Right kidney (tissue), 1 donor: Measurements from ENCODE around the gene GPSM1.
A peak's percentile ranks its signal among the peaks of the same experiment; 100 is the strongest.

Experiments used
- DNase-seq: peaks from one replicate; pipeline ENCODE4 v3.0.0-alpha.2; 2016

The GPSM1 gene

DNA sequence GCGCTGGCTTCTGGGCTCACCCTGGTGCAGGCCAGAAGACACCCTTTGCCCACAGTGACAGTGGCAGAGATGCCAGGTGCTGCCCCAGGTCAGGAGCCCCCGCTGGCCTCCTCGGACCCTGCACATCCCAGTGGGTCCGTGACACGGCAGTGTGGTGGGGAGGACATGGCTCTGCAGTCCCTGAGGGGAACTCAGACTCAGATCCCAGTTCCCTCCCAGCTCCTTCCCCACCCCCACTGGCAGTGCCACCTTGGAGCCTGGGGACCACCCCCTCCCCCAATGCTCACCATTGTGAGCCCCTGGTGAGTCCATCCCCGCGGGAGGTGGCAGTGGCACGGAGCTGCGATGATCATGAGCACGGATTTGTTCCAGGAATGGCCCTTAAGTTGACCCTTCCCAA is 22.9 kb upstream of the GPSM1 start:
- no peak for DNase-seq

DNA sequence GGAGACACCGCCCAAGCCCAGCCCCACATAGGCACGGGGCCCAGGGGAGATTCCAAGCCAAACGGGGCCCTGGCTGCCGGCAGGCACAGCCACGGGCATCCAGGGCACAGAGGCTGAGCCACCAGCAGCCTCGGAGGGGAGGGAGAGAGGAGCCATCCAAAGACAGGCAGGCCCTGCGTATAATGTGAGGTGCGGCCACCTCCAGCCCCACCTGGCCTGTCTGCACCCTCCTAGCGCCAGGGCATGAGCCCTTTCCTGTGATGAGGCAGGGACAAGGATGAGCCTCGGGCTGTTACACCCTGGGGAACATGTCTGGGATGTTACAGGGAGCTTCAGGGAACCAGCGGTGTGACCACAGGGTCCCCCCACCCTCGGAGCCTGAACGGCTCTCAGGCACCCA is 22.4 kb upstream of the GPSM1 start:
- DNase-seq: no peak

DNA sequence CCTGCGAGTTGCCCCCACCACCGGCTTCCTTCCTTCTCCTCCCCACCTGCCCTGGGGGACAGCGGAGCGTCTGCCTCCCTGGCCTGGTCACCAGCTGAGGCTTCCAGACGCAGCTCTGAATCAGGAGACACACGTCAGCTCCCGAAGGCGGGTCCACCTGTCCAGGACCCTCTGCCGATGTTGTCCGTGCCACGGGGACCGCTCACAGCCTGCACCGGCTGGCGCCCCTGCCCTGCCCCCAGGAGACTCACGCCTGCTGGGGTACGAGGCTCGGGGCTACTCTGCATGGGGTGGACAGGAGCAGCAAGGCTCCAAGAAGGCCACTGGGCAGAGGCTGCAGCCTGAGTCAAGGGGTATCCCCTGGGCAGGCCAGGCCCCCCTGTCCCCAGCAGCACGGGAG is 21.5 kb upstream of the GPSM1 start:
- DNase-seq: no peak

DNA sequence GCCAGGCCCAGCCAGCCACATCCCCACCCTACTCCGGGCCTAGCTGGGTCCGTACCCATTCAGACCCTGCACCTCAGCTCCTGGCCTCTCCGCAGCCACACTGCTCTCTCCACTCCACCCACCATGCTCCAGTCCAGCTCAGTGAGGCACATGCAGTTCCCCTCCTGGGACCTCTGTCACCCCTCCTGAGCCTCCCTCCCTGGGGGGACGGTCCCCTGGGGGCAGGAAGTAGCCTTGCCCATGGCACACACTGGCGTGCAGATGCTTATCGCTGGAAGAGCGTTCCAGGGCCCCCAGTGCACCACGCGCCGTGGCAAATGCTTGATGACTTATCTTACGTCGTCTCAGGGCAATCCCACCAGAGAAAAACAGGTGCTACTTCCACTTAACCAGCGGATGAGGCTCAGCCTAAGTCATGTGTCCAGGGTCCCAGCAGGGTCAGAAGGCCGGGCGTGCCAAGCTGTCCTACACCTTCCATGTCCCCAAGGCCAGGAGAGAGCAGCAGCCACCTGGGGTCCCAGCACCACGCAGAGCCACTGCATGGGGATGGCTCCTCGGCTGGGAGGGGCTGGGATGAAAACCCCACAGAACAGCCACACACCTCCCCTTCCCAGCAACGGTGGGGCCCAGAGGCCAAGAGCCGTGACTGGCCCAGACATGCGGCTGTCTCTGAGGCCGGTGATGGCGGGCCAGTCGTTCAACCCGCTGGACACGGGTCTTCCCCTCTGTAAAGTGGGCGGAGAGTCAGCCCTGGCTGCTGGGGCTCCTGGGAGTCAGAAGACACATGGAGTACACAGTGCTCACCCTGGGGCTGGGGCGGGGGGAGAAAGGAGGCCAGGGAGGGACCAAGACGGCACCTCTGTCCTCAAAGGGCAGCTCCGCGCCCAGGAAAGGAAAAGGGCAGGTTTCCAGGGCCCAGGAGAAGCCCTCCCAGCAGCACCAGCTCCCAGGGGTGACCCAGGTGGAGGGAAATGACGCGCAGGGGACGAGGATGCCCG is 20.8 kb upstream of the GPSM1 start:
- DNase-seq: no peak

DNA sequence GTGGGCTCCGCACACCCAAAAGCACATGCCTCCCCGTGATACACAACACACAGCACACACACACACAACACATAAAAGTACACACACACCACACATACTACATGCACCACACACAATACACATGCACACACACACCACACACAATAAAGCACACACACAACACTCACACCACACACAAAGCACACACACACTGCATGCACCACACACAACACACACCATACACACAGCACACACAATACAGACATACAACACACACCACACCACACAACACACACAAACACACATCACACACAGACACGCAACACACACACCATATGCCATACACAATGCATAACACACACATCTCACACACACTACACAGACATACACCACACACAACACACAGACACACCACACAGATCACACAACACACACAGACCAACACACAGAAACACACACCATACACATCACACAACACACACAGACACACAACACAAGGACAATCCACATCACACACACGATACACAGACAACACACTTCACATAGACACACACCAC is 20.1 kb upstream of the GPSM1 start:
- DNase-seq: no peak

DNA sequence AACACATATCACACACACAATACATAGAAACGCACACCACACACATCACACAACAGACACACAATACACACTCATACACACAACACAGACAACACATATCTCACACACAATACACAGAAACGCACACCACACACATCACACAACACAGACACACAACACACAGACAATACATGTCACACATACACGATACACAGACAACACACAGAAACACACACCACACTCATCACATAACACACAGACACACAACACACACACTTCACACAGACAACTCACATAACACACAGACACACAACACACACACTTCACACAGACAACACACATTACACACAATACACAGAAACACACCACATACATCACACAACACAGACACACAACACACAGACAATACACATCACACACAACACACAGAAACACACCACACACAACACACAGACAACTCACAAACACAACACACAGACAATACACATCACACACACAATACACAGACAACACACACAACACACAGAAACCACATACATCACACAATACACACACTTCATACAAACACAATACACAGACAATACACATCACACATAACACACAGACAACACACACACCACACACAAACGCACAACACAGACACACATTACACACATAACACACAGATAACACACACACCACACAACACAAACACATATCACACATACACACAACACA is 19.2 kb upstream of the GPSM1 start:
- no peak for DNase-seq

DNA sequence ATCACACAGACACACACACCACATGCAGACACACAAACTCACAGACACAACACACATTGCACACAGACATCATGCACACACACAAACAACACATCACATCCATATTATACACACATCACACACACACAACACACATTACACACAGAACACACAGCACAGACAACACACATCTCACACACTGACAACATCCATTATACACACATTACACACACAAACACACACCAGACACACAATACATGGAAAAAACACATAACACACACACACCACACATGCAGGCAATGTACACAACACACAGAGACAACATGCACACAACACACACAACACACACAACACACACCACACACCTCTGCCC is 18.7 kb upstream of the GPSM1 start:
- no peak for DNase-seq

DNA sequence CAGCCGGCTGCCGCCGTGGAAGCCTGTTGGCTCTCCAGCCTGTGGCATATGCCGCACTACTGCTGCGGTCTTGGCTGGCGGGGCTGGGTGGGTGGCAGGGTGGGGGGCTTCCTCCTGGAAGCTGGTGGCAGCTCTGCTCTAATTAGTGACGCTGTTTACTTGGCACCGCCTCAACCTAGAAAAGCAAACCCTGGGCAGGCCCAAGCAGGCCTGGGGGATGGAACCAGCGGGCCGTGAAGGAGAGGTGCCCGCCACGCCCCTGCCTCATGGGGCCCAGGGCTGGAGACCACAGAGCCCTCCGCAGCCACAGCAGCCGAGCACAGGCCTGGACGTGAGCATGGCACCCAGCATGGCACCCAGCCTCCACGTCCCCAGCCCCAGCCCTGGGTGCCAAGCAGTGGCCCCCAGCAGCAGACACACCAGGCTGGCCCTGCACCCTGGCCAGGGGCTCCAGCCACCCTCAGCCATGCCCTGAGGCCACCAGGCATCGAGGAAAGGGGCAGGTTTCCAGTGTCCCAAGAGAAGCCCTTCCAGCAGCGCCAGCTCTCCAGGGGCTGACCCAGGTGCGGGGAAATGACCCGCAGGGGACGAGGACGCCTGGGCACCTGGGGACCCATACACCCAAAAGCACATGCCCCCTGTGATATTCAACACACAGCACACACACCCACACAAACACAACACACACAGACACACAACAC is 18.1 kb upstream of the GPSM1 start:
- DNase-seq: peak; percentile 73

DNA sequence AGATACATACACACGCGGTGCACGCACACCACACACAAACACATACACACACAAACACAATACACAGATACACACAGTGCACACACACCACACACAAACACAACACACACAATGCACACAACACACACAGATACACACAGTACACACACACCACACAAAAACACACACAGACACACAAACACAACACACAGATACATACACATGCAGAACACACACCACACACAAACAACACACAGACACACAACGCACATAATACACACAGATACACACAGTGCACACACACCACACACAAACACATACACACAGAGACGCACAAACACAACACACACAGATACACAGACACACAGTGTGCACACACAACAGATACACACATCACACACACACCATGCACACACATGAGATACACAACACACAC is 17.5 kb upstream of the GPSM1 start:
- DNase-seq: no peak

DNA sequence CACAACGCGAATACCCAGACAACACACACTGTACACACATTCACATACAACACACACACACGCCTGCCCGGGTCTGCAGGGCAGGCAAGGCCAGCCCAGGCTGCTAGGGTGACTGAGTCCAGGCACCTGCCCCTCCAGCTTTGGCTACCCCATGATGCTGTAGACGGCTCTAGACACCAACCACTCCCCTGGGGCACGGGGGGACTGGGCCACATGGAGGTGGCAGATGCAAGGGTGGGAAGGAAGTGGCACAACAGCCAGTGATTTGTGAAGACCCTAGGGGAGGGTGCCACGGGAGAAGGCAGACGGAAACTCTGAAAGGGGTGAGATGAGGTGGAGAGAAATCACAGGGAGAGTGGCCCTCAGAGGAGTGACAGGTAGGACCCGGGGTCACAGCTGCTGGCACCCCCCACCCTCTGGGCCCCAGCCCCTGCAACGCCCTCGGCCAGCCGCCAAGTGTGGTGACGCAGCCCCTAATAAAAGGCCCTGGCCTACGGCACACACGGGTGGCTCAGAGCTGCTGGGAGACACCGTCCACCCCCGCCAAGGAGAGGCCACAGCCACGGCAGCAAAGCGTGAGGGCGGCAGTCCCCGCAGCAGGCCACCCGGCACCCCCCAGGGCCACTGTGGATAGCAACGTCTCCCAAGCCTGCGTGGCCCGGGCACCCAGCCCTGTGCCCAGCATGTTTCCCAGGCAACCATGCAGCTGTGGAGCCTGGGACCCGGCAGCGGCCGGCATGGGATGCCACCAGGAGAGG is 16.9 kb upstream of the GPSM1 start:
- DNase-seq: no peak

DNA sequence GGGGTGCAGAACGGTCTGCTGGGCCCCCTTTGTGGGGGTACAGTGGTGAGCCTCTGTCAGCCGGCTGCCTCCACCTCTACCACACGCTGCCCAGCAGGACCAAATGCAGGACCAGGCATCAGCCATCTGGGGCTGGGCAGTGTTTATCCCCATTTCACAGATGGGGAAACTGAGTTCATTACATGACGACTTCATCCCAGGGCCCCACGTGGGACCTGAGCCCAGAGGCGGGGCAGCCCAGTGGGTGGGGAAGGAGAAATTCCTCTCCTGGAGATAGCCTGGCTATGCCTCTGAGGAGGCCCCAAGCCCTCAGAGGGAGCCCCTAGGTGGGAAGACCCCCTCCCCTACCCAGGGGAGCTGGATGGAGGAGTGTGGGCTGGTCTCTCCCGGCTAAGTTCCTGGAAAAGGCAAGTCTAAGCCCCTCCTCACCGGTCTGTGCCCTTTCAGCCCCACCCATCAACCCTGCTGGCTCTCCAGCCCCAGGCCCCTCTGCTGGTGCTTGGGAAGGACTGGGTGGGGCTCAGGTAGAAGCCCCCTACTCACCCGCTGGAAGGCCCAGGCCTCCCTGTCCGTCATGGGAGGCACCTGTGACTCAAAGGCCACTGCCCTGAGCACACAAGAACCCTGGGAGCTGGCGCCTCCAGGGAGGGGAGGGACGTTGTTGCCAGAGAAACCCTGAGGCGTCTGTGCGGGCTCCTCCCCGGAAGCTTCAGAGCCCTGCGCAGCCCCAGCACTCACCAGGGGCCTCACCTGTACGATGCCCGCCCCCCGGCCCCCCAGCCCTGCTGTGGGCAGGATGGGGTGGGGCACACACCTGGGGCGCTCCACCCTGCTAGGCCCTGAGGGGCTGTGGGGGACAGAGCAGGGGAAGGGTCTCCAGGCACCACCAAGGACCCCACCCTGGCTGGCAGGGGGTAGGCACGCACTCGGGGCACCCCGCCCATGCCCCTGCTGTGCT is 16.0 kb upstream of the GPSM1 start:
- DNase-seq: no peak

DNA sequence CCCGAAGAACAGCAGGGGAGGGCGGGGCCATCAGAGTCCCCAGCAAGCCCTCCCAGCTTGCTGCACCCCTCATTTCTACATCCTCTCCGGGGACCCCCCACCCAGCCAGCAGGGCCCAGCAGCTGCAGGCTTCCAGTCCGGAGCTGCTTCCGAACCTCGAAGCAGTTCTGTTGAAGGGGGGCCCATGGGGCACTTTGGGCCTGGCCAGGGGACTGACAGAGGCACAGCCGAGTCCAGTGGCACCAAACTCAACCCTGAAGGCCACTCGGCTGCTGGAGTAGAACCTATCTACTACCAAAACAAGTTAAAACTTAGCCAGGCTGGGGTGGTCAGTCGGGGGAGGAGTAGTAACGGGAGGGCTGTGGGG is 15.3 kb upstream of the GPSM1 start:
- no peak for DNase-seq

DNA sequence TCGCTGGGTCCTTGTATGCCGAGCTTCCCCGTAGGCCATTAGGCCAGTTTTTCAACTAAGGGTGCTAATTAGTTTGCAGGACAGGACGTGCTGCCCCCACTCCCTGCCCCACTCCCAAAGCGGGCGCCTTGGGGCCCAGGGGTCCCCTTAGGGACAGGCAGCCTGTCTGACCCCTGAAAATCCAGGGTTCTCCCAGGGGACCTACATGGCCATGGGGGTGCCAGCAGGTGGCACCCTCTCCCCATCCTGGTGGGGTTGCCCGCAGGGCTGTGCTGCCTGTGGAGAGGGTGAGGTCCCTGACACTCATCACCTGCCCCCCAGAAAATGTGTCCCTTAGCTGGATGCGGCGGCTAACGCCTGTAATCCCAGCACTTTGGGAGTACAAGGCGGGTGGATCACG is 14.9 kb upstream of the GPSM1 start:
- DNase-seq: no peak

DNA sequence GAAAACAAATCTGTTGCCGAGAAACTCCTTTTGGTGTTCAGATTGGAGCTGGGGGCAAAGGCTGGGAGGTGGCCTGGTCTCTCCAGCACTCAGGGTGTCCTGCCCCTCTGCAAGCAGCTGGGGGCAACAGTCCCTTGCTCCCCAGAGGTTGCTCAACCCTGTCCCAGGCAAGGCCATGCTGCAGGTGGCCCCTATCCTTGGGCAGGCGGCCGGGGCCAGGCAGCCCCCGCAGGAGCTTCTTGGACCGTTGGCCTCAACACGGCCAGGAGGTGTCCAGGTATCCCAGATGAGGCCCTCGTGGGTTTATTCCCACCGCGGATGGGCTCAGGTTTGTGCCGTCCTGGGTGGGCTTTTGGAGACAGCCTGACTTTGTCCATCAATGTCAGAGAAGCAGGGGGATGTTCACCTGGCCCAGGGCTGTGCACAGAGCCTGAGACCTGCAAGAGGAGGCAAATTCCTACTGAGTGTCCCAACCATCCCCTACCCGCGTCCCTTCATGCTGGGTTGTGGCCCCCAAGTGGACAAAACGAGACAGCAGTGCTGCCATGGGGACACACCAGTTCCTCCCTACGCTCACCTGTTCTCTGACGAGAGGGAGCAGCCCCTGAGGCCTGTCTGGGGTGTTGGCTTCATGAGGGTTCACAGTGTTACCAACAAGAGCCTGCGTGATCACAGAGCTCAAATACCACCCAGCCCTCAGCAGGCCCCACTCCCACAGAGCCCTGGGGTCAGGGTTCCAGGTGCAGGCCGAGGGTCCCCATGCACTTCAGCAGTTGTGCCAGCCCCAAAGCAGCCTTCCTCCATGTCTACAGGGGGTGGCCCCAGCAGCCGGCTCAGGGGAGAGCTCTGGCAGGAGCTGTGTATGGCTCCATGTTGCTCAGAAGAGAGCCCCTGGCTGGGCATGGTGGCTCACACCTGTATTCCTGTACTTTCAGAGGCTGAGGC is 14.0 kb upstream of the GPSM1 start:
- no peak for DNase-seq

DNA sequence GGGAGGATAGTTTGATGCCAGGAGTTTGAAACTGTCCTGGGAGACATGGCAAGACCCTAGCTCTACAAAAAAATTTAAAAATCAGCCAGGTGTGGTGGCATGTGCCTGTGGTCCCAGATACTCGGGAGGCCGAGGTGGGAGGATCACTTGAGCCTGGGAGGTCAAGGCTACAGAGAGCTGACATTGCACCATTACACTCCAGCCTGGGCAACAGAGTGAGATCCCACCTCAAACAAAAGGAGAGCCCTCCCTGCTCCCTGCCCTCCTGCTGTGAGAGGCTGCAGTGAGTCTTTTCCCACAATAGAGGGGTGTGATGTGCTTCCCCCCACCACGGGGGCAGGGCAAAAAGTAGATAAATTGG is 13.3 kb upstream of the GPSM1 start:
- no peak for DNase-seq

DNA sequence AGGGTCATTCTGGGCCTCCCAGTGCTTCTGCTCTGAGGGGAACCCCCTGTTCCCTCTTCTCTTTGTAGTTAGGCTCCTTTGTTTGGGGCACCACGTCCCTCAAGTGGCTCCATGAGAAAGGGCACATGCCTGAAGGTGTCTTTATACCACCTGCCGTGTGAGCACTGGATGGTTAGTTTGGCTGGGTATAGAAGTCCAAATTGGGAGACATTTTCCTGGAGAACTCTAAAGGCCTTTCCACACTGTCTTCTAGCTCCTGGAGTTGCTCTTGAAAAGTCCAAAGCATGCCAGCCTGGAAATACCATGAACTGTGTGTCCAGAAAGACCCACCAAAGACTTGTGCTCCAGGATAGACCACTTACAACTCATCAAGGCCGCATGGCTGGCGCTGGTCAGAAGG is 12.4 kb upstream of the GPSM1 start:
- DNase-seq: no peak

DNA sequence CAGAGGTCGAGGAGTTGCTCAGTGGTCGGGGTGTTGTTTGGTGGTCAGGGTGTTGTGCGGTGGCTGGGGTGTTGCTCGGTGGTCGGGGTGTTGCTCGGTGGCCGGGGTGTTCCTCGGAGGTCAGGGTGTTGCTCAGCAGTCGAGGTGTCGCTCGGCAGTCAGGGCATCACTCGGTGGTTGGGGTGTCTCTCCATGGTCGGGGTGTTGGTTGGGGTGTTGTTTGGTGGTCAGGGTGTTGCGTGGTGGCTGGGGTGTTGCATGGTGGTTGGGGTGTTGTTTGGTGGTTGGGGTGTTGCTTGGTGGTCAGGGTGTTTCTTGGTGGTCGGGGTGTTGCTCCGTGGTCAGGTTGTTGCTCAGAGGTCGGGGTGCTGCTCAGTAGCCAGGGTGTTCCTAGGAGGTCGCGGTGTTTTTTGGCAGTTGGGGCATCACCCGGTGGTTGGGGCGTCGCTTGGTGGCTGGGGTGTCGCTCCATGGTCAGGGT is 11.0 kb upstream of the GPSM1 start:
- DNase-seq: no peak

DNA sequence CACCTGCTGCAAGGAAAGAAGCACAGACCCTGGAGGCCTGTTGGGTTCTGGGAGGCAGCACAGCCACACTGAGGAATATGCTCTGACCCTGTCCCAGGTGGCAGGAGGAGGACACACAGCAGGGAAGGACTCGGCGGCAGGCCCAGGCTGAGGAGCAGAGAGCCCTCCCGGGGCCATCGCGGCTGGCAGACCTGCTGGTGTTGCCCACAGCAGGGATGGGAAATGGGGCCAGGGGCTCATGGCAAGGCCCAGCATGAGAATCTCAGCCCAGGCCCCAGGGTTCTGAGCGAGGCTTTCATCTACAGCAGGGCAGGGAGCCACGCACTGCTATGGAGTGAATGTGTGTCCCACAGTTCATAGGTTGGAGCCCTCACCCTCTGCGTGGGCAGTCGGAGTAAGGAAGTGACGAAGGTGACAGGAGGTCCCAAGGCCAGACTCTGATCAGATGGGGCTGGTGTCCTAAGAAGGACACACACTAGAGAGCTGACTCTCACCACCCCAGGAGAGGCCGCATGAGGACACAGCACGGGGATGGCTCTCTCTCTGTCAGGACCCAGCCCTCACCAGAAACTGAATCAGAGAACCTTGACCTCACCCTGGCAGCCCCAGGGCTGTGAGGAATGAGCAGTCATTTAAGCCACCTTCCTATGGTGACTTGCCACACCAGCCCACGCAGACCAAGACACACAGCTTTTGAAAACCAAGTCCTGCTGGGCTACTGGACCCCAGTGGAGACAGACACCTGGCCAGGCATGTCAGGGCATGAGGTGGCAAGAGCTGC is 10.3 kb upstream of the GPSM1 start:
- no peak for DNase-seq

DNA sequence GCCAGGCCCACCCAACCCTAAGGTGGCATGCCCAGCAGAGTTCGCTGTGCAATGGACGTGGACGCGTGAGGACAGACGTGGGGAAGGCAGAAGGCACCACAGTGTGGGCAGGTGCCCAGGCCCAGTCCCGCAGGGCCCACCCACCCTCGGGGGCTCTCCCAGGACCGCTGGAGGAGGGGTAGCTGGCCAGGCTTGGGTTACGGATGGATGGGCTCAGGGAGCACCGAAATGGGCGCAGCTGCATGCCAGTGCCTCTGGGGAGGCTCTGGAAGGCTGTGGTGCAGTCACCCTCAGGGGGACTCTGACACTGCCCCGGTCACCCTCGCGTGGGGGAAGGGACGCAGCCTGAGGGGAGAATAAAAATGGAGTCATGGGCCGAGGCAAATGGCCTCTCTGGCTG is 9.6 kb upstream of the GPSM1 start:
- no peak for DNase-seq
